Esophagus muscularis mucosa (tissue), 4 donors: ENCODE data around the gene NT5M. TPM values are rescaled to one million over a fixed set of nuclear protein-coding genes. Genes with fewer than 3 reads are reported as not detected.

Source experiments
- DNase-seq: peaks from one replicate; pipeline ENCODE4 v3.0.0-alpha.2; 2017; ENCODE audit errors: extremely low spot score
- H3K27ac ChIP-seq, 4 donors: fragments of 200-600 bp; sonication (generic); replicated peaks in 1 of 4; 1 replicate in 3 of 4; 2 replicates in 1 of 4; pipeline ENCODE4 v1.5.1; 2016 to 2019; ENCODE audit warnings: mild to moderate bottlenecking in 1 of 4
- H3K27me3 ChIP-seq, 4 donors: fragments of 200-600 bp; sonication (generic); one replicate each; pipeline versions ENCODE4 v1.5.1 to v1.6.0; 2016 to 2019
- H3K36me3 ChIP-seq, 4 donors: fragments of 200-600 bp; sonication (generic); one replicate each; pipeline ENCODE4 v1.5.1; 2016 to 2019
- H3K4me1 ChIP-seq, 4 donors: fragments of 200-600 bp; sonication (generic); one replicate each; pipeline ENCODE4 v1.5.1; 2016 to 2019
- H3K4me3 ChIP-seq, 4 donors: fragments of 200-600 bp; sonication (generic); 1 replicate in 2 of 4; 2 replicates in 2 of 4; pipeline ENCODE4 v1.5.1; 2016 to 2019; ENCODE audit warnings: mild to moderate bottlenecking in 4 of 4, moderate library complexity in 1 of 4
- H3K9me3 ChIP-seq, 4 donors: fragments of 200-600 bp; sonication (generic); 1 replicate in 3 of 4; 2 replicates in 1 of 4; pipeline ENCODE4 v1.5.1; 2016 to 2019
- EP300 ChIP-seq: sonication (generic); formaldehyde crosslinking; IDR thresholded peaks from one replicate; pipeline ENCODE4 v1.6.1; 2017; ENCODE audit warnings: antibody characterized with exemption
- POLR2A ChIP-seq: fragments of 450-650 bp; IDR thresholded peaks from one replicate; pipeline ENCODE4 v1.6.1; 2017; ENCODE audit warnings: antibody characterized with exemption, moderate library complexity, mild to moderate bottlenecking, low read depth
- POLR2AphosphoS5 ChIP-seq, 2 donors: sonication (generic); formaldehyde crosslinking; IDR thresholded peaks; one replicate each; pipeline ENCODE4 v1.6.1; 2017; ENCODE audit warnings: antibody characterized with exemption in 2 of 2
- WGBS: methylation state at CpG from one replicate; pipeline ENCODE4 v1.1.5; 2018; 5-methylcytosine and 5-hydroxymethylcytosine counted together
- intact Hi-C: fragments of 100-400 bp; cut with DNase I; formaldehyde crosslinking; loops from one replicate; pipeline ENCODE4 v1.15.1; 2023
- total RNA-seq, 4 donors: library from RNA; depleted of rRNA; stranded (reverse); fragments of >200 nt; gene quantifications; one replicate each; pipeline versions ENCODE4 v1.1.0 to v1.2.1, GENCODE V29; 2016
- TF ChIP-seq, protein P1 (sequence below), 3 experiments: fragments of 200-600 bp in 2 of 3; fragments of 450-650 bp in 1 of 3; sonication (generic) in 2 of 3; IDR thresholded peaks; one replicate each; pipeline ENCODE4 v1.5.1; 2017 to 2019; ENCODE audit warnings: antibody characterized with exemption in 3 of 3, mild to moderate bottlenecking in 2 of 3, moderate library complexity in 1 of 3

NT5M gene
- total RNA-seq, 4 donors from 2014 or later: 4.3 to 11.5 (median 7.0) TPM

DNA sequence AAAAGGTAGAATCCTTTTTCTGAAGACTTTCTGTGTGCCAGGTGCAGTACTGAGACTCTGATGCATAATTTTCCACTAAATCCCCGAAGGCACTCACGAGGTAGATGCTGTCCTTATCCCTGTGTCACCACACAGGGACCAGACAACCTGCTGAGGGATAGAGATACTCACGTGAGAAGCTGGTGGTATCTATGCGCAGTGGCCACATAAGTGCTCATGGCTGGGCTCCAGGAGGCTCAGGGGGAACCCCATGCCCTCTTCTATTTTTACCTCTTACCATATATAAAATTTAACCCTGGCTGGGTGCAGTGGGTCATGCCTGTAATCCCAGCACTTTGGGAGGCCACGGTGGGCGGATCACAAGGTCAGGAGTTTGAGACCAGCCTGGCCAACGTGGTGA, 38.3 kb downstream of the NT5M start:
- DNase-seq: no peak
- no peak overlapping the region for H3K27ac ChIP-seq
- WGBS: 92% methylated on average over 7 of the region's 7 CpGs
- no peaks in the 10 kb centered on the region for H3K9me3 ChIP-seq
- intact Hi-C loops: no loop called here
- H3K27me3 ChIP-seq: no peaks in the 10 kb centered on the region
- TF ChIP-seq EP300 (no peak), POLR2AphosphoS5 (IDR thresholded peaks at IDR 0.05) (no peak), POLR2A (no peak)
- TF ChIP-seq, protein P1, sequence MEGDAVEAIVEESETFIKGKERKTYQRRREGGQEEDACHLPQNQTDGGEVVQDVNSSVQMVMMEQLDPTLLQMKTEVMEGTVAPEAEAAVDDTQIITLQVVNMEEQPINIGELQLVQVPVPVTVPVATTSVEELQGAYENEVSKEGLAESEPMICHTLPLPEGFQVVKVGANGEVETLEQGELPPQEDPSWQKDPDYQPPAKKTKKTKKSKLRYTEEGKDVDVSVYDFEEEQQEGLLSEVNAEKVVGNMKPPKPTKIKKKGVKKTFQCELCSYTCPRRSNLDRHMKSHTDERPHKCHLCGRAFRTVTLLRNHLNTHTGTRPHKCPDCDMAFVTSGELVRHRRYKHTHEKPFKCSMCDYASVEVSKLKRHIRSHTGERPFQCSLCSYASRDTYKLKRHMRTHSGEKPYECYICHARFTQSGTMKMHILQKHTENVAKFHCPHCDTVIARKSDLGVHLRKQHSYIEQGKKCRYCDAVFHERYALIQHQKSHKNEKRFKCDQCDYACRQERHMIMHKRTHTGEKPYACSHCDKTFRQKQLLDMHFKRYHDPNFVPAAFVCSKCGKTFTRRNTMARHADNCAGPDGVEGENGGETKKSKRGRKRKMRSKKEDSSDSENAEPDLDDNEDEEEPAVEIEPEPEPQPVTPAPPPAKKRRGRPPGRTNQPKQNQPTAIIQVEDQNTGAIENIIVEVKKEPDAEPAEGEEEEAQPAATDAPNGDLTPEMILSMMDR (IDR thresholded peaks at IDR 0.05): no peak
- H3K4me1 ChIP-seq: no peaks in the 10 kb centered on the region
- H3K4me3 ChIP-seq: no peak overlapping the region
- H3K36me3 ChIP-seq: peaks cover 0 to 38% (median 4%) of the 10 kb centered on the region in 4 donors

DNA sequence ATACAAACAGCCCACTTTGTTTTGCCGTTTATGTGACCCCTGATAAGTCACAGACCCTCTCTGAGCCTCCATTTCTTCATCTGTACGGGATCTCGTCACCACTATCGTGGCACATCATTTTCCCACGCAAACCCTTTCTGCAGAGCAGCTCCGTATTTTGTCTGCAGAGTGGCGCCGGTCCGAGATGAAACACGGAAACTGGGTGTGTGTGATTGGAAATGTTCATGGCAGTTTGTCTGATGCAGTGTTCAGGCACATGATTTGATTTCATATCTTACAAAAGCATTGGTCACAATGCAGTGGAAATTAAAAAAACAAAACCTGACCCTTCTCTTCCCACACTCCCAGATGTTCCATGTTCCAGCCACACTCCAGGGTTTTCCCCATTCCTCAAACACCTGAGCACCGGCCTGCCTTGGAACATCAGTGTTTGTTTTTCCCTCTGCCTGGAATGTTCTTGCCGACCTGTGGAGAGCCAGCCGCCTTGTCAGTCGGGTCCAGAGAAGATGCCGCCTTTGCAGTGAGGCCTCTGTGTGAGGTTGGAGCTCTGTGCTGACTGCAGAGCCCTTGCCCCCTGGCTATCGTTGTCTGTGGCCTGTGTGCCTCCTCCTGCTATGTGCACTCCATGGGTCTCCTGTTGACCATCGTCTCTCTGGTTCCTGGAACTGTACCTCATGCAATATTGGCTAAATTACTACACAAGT, 39.2 kb downstream of the NT5M start:
- no peak overlapping the region for H3K4me3 ChIP-seq
- 87% methylated on average over 15 of the region's 17 CpGs for WGBS
- no peak for DNase-seq
- H3K27ac ChIP-seq: no peak overlapping the region
- no peaks in the 10 kb centered on the region for H3K27me3 ChIP-seq
- no peaks in the 10 kb centered on the region for H3K9me3 ChIP-seq
- no peak for TF ChIP-seq EP300
- TF ChIP-seq POLR2A: no peak
- H3K36me3 ChIP-seq: peaks cover 0 to 42% (median 8%) of the 10 kb centered on the region in 4 donors
- no peaks in the 10 kb centered on the region for H3K4me1 ChIP-seq
- intact Hi-C loops: no loop called here

DNA sequence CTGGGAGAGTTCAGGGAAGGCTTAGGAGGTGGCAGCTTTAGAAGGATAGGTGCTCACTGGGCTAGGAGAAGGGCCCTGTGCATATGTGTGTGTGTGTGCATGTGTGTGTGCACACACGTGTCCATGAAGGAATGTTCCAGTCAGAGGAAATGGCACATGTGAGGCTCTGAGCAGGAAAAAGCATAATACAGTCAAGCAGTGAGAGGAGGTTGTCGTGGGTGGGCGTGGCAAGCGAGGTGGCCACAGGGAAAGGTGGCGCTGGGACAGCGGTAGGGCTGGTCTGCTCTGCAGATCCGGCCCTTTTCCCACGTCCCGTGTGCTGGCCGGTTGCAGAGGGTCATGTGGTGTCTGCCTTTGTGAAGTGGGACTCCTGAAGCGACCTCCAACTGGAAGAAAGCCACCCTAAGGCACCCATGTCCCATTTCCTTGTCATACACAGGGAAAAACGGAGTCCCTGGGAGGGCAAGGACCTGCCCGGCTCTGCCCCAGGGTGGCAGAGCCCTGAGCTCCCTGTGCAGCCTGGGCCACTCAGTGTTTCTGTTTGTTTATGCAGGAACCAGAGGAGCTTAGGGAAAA, 40.1 kb downstream of the NT5M start:
- DNase-seq: no peak
- H3K27me3 ChIP-seq: no peaks in the 10 kb centered on the region
- 90% methylated on average over 11 of the region's 13 CpGs for WGBS
- no peak overlapping the region for H3K4me3 ChIP-seq
- no peaks in the 10 kb centered on the region for H3K4me1 ChIP-seq
- H3K9me3 ChIP-seq: no peaks in the 10 kb centered on the region
- H3K27ac ChIP-seq: no peak overlapping the region
- intact Hi-C loops: no loop called here
- H3K36me3 ChIP-seq: peaks cover 0 to 46% (median 8%) of the 10 kb centered on the region in 4 donors
- TF ChIP-seq POLR2AphosphoS5 (IDR thresholded peaks at IDR 0.05) (no peak), POLR2A (no peak), EP300 (no peak)
- TF ChIP-seq, protein P1 (IDR thresholded peaks at IDR 0.05): no peak

DNA sequence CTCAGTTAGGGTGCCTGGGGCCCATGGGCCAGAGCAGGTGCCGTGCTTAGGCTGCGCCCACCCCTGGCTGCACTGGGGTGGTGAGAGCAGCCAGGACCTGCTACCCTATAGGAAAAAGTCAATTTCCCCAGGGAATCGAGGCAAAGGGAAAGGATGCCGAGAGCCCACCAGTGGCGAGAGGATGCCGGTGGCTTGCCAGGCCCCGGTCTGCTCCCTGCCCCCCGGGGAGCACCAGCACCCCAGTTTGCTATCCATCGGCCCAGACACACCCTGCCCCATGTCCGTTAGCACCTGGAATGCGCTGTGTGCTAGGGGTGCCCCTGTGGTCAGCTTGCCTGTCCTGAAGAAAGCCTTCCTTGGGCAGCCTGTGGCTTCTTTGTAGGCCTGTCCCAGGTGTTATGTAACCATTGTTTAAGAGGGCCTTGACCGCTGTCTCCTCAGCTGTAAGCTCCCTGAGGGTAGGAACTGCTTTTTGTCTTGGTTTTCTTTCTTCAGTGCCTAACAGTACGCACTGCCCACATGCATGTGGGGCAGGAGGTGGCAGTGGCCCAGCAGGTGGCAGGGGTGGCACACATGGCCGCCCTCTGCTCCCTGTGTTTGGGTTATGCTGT, 40.8 kb downstream of the NT5M start:
- H3K4me1 ChIP-seq: no peaks in the 10 kb centered on the region
- H3K27ac ChIP-seq: no peak overlapping the region
- TF ChIP-seq POLR2A (no peak), EP300 (no peak), POLR2AphosphoS5 (IDR thresholded peaks at IDR 0.05) (no peak)
- TF ChIP-seq, protein P1 (IDR thresholded peaks at IDR 0.05): no peak
- H3K27me3 ChIP-seq: no peaks in the 10 kb centered on the region
- WGBS: 89% methylated on average over 10 of the region's 14 CpGs
- intact Hi-C loops: no loop called here
- H3K9me3 ChIP-seq: no peaks in the 10 kb centered on the region
- H3K4me3 ChIP-seq: no peak overlapping the region
- no peak for DNase-seq
- H3K36me3 ChIP-seq: peaks cover 0 to 46% (median 8%) of the 10 kb centered on the region in 4 donors

DNA sequence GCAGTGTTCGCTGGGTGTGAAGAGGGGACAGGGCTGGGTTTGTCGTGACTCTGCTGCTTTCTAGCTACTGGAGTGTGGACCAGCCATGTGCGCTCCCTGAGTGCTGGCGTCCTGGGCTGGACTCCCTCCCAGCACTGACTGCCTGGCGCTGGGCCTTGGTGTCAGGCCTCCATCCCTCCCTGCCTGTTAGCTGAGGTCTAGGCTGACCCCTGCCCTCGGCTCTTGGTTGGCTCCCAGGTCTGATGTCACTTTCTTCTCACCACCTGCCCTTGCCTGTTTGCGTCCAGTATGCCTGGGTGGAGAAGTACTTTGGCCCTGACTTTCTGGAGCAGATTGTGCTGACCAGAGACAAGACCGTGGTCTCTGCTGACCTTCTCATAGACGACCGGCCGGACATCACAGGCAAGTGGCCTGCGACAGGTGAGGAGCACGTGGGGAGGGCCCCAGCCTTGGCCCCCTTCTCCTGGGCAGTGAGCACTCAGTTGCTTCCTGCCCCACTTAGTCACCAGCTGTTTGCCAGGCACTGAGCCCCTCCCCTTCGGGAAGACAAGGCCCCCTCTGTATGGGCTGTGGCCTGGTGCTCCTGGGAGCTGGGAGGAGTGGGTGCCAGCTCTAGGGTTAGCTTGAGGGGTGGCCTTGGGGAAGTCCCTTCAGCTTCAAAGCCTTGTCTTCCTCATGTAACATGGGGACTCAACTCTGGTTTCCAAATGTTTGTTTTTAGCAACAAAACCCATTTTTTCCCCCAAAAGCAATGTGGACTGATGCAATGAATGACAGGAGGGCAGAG, 41.5 kb downstream of the NT5M start:
- H3K27ac ChIP-seq: no peak overlapping the region
- TF ChIP-seq, protein P1 (IDR thresholded peaks at IDR 0.05): no peak
- TF ChIP-seq POLR2A (no peak), EP300 (no peak), POLR2AphosphoS5 (IDR thresholded peaks at IDR 0.05) (no peak)
- H3K4me3 ChIP-seq: no peak overlapping the region
- no peaks in the 10 kb centered on the region for H3K4me1 ChIP-seq
- no peaks in the 10 kb centered on the region for H3K27me3 ChIP-seq
- peaks cover 0 to 46% (median 8%) of the 10 kb centered on the region in 4 donors for H3K36me3 ChIP-seq
- 87% methylated on average over 8 of the region's 14 CpGs for WGBS
- no peak for DNase-seq
- intact Hi-C loops: no loop called here
- no peaks in the 10 kb centered on the region for H3K9me3 ChIP-seq
